ENCODE results near the gene MAPK8IP1. TPM values are rescaled to one million over a fixed set of nuclear protein-coding genes. Genes with fewer than 3 reads are reported as not detected.

The MAPK8IP1 gene
- total and polyA plus RNA-seq, 4 donors = 0.78 to 2.7 (median 1.4) TPM

DNA sequence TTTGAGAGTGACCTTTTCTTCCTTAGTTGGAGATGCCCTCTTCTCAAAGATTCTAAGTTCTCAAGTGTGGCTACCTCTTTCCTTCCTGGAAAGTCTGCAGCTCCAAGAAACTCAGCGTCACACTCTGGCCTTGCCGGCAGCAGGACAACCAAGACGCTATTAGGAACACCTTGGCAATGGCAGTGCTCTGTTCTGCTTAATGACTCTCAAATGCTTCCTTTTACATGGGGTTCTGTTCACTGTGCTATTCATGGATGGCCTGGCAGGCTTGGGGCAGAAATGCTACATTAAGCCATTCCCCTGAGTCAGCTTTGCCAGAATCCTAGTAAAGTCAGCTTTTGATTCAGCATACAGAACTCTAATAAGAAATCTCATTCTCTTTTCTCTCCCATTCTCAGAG lies 62.9 kb downstream of the MAPK8IP1 start:
- Histone ChIP-seq H3K4me1 (ENCODE audit: control insufficient read depth in 4 of 4, insufficient read depth in 4 of 4, low read length in 3 of 4) (peaks cover 0 to 5% (median under 1%) of the 10 kb centered on the region in 4 donors), H3K36me3 (ENCODE audit: control insufficient read depth in 4 of 4, insufficient read depth in 3 of 4, low read depth in 1 of 4, low read length in 3 of 4) (peaks cover 4 to 40% (median 26%) of the 10 kb centered on the region in 4 donors), H3K9ac (ENCODE audit: low read depth in 1 of 2, low read length in 2 of 2) (no peak overlapping the region), H3K4me3 (ENCODE audit: low read depth in 1 of 3, low read length in 3 of 3) (no peak overlapping the region), H3K27ac (ENCODE audit: low read depth in 1 of 2, low read length in 2 of 2) (no peak overlapping the region), H3K27me3 (ENCODE audit: control insufficient read depth in 4 of 4, insufficient read depth in 4 of 4, low read length in 3 of 4) (no peaks in the 10 kb centered on the region), H3K9me3 (ENCODE audit: control insufficient read depth in 4 of 4, low read length in 3 of 4) (no peaks in the 10 kb centered on the region)
- WGBS = 95% methylated on average over 3 of the region's 3 CpGs
- no peak for DNase-seq (ENCODE audit: low spot score)
- TF ChIP-seq RXRA (IDR thresholded peaks at IDR 0.05) (no peak), HNF4A (conservative IDR thresholded peaks at IDR 0.05) (no peak), FOXA2 (IDR thresholded peaks at IDR 0.05) (no peak), EGR1 (IDR thresholded peaks at IDR 0.05; ENCODE audit: low read depth in 2 of 2) (no peak), HNF4G (IDR thresholded peaks at IDR 0.05) (no peak), TAF1 (conservative IDR thresholded peaks at IDR 0.05) (no peak), NR2F2 (IDR thresholded peaks at IDR 0.05) (no peak), YY1 (IDR thresholded peaks at IDR 0.05) (no peak)
- TF ChIP-seq, protein P1, sequence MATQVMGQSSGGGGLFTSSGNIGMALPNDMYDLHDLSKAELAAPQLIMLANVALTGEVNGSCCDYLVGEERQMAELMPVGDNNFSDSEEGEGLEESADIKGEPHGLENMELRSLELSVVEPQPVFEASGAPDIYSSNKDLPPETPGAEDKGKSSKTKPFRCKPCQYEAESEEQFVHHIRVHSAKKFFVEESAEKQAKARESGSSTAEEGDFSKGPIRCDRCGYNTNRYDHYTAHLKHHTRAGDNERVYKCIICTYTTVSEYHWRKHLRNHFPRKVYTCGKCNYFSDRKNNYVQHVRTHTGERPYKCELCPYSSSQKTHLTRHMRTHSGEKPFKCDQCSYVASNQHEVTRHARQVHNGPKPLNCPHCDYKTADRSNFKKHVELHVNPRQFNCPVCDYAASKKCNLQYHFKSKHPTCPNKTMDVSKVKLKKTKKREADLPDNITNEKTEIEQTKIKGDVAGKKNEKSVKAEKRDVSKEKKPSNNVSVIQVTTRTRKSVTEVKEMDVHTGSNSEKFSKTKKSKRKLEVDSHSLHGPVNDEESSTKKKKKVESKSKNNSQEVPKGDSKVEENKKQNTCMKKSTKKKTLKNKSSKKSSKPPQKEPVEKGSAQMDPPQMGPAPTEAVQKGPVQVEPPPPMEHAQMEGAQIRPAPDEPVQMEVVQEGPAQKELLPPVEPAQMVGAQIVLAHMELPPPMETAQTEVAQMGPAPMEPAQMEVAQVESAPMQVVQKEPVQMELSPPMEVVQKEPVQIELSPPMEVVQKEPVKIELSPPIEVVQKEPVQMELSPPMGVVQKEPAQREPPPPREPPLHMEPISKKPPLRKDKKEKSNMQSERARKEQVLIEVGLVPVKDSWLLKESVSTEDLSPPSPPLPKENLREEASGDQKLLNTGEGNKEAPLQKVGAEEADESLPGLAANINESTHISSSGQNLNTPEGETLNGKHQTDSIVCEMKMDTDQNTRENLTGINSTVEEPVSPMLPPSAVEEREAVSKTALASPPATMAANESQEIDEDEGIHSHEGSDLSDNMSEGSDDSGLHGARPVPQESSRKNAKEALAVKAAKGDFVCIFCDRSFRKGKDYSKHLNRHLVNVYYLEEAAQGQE (IDR thresholded peaks at IDR 0.05) = no peak

DNA sequence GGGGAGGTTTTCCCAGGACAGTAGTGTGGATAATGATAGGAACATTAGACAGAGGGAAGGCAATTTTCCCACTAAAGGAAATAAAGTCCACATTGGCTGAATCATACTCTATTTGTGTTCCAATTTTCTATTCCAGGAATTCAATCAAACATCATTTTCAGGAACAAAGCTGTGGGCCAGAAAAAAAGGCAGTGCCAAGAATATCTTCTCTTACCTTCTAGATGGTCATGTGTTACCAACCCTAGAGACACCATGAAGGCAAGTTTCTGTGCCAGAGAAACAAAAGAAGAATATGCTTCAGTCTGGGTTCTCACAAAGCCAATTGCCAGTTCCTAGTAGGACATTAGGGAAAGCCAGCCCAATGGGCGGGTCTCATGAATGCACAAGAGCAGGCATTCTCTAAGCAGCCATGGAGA lies 64.5 kb downstream of the MAPK8IP1 start:
- Histone ChIP-seq H3K36me3 (ENCODE audit: control insufficient read depth in 4 of 4, insufficient read depth in 3 of 4, low read depth in 1 of 4, low read length in 3 of 4) (peaks cover 4 to 36% (median 26%) of the 10 kb centered on the region in 4 donors), H3K9ac (ENCODE audit: low read depth in 1 of 2, low read length in 2 of 2) (no peak overlapping the region), H3K4me3 (ENCODE audit: low read depth in 1 of 3, low read length in 3 of 3) (no peak overlapping the region), H3K27me3 (ENCODE audit: control insufficient read depth in 4 of 4, insufficient read depth in 4 of 4, low read length in 3 of 4) (no peaks in the 10 kb centered on the region), H3K27ac (ENCODE audit: low read depth in 1 of 2, low read length in 2 of 2) (peak overlapping the region in 1 of 2 donors; percentile 10), H3K4me1 (ENCODE audit: control insufficient read depth in 4 of 4, insufficient read depth in 4 of 4, low read length in 3 of 4) (peaks cover 0 to 5% (median under 1%) of the 10 kb centered on the region in 4 donors), H3K9me3 (ENCODE audit: control insufficient read depth in 4 of 4, low read length in 3 of 4) (no peaks in the 10 kb centered on the region)
- DNase-seq (ENCODE audit: low spot score) = no peak
- 97% methylated on average over 1 of the region's 1 CpG for WGBS
- TF ChIP-seq RXRA (IDR thresholded peaks at IDR 0.05) = peak in 1 of 2 donors; percentile 34
- TF ChIP-seq EGR1 (IDR thresholded peaks at IDR 0.05; ENCODE audit: low read depth in 2 of 2) = no peak
- TF ChIP-seq HNF4A (conservative IDR thresholded peaks at IDR 0.05) = peak in 1 of 2 donors; percentile 14

Other genes with a start within 250 kb of the MAPK8IP1 start
- under 1 TPM; 0.23 to 0.59 TPM for gene CHST1, start 220.0 kb upstream of the MAPK8IP1 start, total RNA-seq
- gene CHST1, start 220.0 kb upstream of the MAPK8IP1 start, polyA plus RNA-seq = under 1 TPM; 0.32 to 0.81 TPM
- 10 to 100 TPM in 1 of 2 donors, 1 to 10 TPM in 1; 2.5 to 36.5 TPM for gene SLC35C1, start 80.5 kb upstream of the MAPK8IP1 start, total RNA-seq
- gene SLC35C1, start 80.5 kb upstream of the MAPK8IP1 start, polyA plus RNA-seq = 10 to 100 TPM; 55.8 to 82.0 TPM
- gene CRY2, start 38.2 kb upstream of the MAPK8IP1 start, total RNA-seq = 10 to 100 TPM; 16.7 to 72.9 TPM
- gene CRY2, start 38.2 kb upstream of the MAPK8IP1 start, polyA plus RNA-seq = 10 to 100 TPM; 18.2 to 47.9 TPM
- gene FREY1, start 21.6 kb downstream of the MAPK8IP1 start, total RNA-seq = 1 to 10 TPM in 1 of 2 donors, under 1 TPM in 1; 0.75 to 2.1 TPM
- under 1 TPM in 1 of 2 donors, not detected in 1; 0.18 TPM for gene FREY1, start 21.6 kb downstream of the MAPK8IP1 start, polyA plus RNA-seq
- gene PEX16, start 32.2 kb downstream of the MAPK8IP1 start, total RNA-seq = 10 to 100 TPM; 18.8 to 26.1 TPM
- 10 to 100 TPM; 33.5 to 41.2 TPM for gene PEX16, start 32.2 kb downstream of the MAPK8IP1 start, polyA plus RNA-seq
- 1 to 10 TPM; 1.3 to 1.9 TPM for gene LARGE2, start 37.0 kb downstream of the MAPK8IP1 start, total RNA-seq
- gene LARGE2, start 37.0 kb downstream of the MAPK8IP1 start, polyA plus RNA-seq = 1 to 10 TPM; 1.3 to 1.7 TPM
- gene PHF21A, start 235.8 kb downstream of the MAPK8IP1 start, total RNA-seq = 1 to 10 TPM; 6.4 to 8.5 TPM
- gene PHF21A, start 235.8 kb downstream of the MAPK8IP1 start, polyA plus RNA-seq = 1 to 10 TPM; 3.6 to 6.0 TPM